Measurements from ENCODE around the gene C14orf132.

C14orf132 gene

GRCh38 chr14:96039633-96040311 is 610 bp downstream of the C14orf132 start:
- DNase-seq (ENCODE audit: low read depth in 4 of 4, low spot score in 1 of 4), result no peak

- no peak for DNase-seq (ENCODE audit: low read depth in 4 of 4, low spot score in 1 of 4)
Observed at GRCh38 chr14:96040828-96041371, 1.7 kb downstream of the C14orf132 start.

GRCh38 chr14:96042248-96042930 is 3.2 kb downstream of the C14orf132 start:
- DNase-seq (ENCODE audit: low read depth in 4 of 4, low spot score in 1 of 4), result no peak

GRCh38 chr14:96046630-96047029 is 7.5 kb downstream of the C14orf132 start:
- no peak for DNase-seq (ENCODE audit: low read depth in 4 of 4, low spot score in 1 of 4)

GRCh38 chr14:96047101-96047500 is 7.9 kb downstream of the C14orf132 start:
- no peak for DNase-seq (ENCODE audit: low read depth in 4 of 4, low spot score in 1 of 4)

GRCh38 chr14:96049932-96050331 is 10.8 kb downstream of the C14orf132 start:
- DNase-seq (ENCODE audit: low read depth in 4 of 4, low spot score in 1 of 4), result no peak

GRCh38 chr14:96050482-96050881 is 11.3 kb downstream of the C14orf132 start:
- no peak for DNase-seq (ENCODE audit: low read depth in 4 of 4, low spot score in 1 of 4)

- no peak for DNase-seq (ENCODE audit: low read depth in 4 of 4, low spot score in 1 of 4)
Observed at GRCh38 chr14:96051231-96051630, 12.1 kb downstream of the C14orf132 start.

GRCh38 chr14:96051642-96052540 is 12.7 kb downstream of the C14orf132 start:
- no peak for DNase-seq (ENCODE audit: low read depth in 4 of 4, low spot score in 1 of 4)

GRCh38 chr14:96052541-96053247 is 13.5 kb downstream of the C14orf132 start:
- DNase-seq (ENCODE audit: low read depth in 4 of 4, low spot score in 1 of 4), result no peak

- DNase-seq (ENCODE audit: low read depth in 4 of 4, low spot score in 1 of 4), result no peak
Observed at GRCh38 chr14:96053248-96053599, 14.1 kb downstream of the C14orf132 start.

GRCh38 chr14:96053600-96054381 is 14.6 kb downstream of the C14orf132 start:
- no peak for DNase-seq (ENCODE audit: low read depth in 4 of 4, low spot score in 1 of 4)

- no peak for DNase-seq (ENCODE audit: low read depth in 4 of 4, low spot score in 1 of 4)
Observed at GRCh38 chr14:96054661-96055060, 15.5 kb downstream of the C14orf132 start.

- no peak for DNase-seq (ENCODE audit: low read depth in 4 of 4, low spot score in 1 of 4)
Observed at GRCh38 chr14:96055065-96055752, 16.0 kb downstream of the C14orf132 start.

GRCh38 chr14:96055753-96056508 is 16.8 kb downstream of the C14orf132 start:
- no peak for DNase-seq (ENCODE audit: low read depth in 4 of 4, low spot score in 1 of 4)

- DNase-seq (ENCODE audit: low read depth in 4 of 4, low spot score in 1 of 4), result no peak
Observed at GRCh38 chr14:96056509-96057422, 17.6 kb downstream of the C14orf132 start.

GRCh38 chr14:96057738-96058137 is 18.6 kb downstream of the C14orf132 start:
- DNase-seq (ENCODE audit: low read depth in 4 of 4, low spot score in 1 of 4), result no peak

All from stimulated activated CD4-positive, alpha-beta T cell treated with anti-CD3 and anti-CD28 coated beads, Interleukin-1b, Interleukin-23, amount 100 ng/mL, for 24 hours (primary cell).